Measurements from ENCODE around the gene IPO9.
"Not testable (repeated sequence)": the region's sequence is repeated elsewhere in the genome, so short reads cannot be mapped to it uniquely, and the experiment has no call there.

The IPO9 gene

DNA sequence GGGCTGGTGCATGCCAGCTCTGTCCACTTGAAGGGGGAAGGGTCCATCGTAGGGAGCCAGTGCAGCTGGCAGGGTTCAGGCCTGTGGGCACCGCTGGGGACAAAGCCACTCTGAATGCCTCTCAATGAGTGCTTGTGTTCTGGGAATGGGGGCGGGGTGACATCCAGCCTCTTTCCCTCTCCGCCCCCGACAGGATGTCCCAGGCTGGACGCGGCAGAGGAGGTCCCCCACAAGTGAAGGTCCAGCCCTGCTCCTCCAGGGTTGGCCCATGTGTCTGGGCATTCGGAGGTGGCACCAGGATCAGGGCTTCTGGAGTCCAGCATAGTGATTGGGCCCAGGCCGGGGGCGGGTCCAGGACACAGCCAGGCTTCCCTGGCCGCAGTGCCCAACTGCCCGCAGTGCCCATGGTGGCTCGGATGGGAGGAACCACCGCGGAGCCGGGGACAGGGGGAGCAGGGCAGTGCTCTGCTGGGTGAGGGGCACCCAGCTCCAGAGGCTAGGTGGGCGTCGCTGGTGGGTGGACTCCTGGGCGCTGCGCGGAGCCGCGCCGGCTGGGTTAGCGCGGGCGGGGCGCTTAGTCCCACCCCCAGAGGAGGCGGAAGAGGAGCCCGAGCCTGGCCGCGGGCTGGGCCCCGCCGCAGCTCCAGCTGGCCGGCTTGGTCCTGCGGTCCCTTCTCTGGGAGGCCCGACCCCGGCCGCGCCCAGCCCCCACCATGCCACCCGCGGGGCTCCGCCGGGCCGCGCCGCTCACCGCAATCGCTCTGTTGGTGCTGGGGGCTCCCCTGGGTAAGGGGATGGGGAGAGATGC is 59.5 kb downstream of the IPO9 start, which contains the start of gene SHISA4:
Gene SHISA4, plus strand, starts transcription at position 617 of the 808 bp plus-strand sequence. Its CDS starts 97 bp downstream, at position 714.
- DNase-seq (ENCODE audit: low read depth, low spot score): no peak

DNA sequence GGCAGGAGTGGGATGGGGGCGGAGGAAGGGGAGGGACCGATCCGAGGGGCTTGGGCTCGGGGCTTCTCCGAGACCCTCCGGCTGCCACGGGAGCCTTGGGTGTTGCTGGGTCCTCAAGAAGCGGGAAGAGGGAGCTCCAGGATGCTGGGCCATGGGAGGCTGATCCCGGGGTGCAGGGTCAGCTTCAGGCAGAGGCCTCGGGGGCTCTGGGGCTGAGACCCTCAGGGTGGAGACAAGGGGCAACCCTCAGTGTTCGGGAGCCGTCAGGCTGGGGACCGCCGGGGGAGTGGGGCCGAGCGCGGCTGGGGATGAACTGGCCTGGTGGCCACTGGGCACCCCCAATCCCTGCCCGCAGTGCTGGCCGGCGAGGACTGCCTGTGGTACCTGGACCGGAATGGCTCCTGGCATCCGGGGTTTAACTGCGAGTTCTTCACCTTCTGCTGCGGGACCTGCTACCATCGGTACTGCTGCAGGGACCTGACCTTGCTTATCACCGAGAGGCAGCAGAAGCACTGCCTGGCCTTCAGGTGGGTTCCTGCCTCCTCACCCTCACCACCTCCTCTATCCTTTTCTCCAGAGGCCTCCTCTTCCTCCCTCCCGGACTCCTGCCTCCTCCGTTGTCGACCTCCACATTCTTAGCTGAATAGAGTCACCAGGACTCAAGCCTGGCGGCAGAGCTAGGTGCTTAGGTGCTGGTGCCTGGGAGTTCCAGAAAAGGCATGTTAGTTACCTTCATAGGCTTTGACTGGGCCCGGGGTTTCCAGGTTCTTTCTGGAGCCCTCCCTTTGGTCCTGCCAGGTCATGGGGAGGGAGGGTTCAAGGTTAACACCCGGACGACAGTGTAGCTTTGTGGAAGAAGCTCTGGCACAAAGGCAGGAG is 60.4 kb downstream of the IPO9 start:
- DNase-seq (ENCODE audit: low read depth, low spot score): no peak

DNA sequence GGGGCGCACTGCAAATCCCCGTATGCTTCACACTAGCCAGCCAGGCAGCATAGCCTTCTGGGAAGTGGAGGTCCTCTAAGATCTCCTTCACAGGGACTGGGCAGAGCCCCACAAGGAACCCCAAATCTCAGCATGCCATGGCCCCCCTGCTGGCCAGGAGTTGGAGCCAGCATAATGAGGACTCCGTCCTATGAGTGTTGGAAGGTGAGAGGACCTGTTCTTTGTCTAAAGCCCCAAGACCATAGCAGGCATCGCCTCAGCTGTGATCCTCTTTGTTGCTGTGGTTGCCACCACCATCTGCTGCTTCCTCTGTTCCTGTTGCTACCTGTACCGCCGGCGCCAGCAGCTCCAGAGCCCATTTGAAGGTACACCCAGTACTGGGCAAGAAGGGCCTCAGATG is 61.3 kb downstream of the IPO9 start:
- DNase-seq (ENCODE audit: low read depth, low spot score): no peak

DNA sequence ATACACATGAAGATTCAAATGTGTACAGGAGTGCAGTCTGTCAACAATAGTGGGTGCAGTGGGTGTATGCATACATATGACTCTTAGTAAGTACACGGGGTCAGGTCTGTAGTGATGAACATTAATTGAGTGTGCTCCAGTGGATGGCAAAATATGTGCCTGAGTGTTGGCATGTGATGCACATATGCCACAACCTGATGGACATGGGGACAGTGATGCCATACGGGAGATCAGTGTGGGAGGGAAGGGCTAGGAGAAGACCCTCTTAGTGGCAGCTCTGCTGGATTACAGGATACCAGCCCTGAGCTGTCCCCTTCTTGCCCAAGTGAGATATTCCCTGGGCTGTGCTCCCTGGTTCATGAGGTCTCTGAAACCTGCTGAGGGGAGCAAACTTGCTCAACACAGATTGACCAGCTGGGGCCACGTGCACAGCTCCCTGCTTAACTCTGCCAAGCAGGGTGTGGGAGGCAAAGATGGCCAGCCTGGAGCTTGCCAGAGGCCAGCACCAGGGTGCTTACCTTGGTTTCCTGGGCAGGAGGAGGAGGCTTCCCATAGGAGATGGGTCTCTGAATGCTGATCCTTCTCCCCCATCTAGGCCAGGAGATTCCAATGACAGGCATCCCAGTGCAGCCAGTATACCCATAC is 62.0 kb downstream of the IPO9 start:
- DNase-seq (ENCODE audit: low read depth, low spot score): no peak

DNA sequence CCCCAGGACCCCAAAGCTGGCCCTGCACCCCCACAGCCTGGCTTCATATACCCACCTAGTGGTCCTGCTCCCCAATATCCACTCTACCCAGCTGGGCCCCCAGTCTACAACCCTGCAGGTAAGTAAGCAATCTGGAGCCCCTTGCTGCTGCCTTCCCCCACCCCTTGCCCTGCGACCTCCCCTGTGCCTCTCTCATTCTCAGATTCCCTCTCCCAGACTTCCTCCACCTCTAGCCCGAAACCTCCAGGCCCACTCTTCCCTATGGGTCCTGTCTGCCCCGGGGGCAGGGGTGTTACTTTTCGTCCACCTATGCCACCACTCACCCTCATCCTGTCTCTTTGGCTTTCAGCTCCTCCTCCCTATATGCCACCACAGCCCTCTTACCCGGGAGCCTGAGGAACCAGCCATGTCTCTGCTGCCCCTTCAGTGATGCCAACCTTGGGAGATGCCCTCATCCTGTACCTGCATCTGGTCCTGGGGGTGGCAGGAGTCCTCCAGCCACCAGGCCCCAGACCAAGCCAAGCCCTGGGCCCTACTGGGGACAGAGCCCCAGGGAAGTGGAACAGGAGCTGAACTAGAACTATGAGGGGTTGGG is 62.6 kb downstream of the IPO9 start:
- no peak for DNase-seq (ENCODE audit: low read depth, low spot score)

DNA sequence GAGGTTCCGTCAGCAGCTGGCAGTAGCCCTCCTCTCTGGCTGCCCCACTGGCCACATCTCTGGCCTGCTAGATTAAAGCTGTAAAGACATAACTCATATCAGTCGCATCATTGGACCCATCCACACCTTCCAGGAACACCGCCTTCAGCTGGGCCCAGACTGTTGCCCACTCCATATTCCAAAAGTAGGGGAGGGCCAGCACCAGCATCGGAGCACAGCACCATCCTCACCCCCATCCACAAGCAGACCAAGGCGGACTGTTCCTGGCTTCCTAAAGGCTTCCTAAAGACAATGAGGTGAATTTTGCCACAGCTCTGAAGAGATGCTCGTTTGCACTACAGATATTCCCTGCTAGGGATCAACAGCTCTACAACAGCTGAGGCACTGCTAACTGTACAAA is 63.3 kb downstream of the IPO9 start:
- DNase-seq (ENCODE audit: low read depth, low spot score): no peak

DNA sequence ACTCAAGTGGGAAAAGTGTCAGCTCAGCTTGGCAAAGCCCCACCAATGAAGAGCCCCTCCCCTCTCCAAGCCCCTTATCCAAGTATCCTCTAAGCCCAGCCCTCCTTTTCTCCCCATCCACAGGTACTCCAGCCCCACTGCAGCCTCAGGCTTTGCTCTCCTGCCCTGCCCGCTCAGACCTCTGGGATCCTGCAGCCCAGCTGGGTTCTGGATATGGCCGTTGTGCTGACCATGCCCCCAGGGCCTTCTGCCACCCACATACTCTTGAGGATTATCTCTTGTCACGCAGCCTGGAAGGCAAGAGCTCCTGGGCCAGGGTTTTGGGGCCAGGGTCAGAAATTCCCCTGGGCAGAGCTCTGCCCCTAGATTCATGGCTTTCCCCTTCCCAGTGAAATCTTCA is 64.5 kb downstream of the IPO9 start:
- peak; percentile 54 for DNase-seq (ENCODE audit: low read depth, low spot score)

DNA sequence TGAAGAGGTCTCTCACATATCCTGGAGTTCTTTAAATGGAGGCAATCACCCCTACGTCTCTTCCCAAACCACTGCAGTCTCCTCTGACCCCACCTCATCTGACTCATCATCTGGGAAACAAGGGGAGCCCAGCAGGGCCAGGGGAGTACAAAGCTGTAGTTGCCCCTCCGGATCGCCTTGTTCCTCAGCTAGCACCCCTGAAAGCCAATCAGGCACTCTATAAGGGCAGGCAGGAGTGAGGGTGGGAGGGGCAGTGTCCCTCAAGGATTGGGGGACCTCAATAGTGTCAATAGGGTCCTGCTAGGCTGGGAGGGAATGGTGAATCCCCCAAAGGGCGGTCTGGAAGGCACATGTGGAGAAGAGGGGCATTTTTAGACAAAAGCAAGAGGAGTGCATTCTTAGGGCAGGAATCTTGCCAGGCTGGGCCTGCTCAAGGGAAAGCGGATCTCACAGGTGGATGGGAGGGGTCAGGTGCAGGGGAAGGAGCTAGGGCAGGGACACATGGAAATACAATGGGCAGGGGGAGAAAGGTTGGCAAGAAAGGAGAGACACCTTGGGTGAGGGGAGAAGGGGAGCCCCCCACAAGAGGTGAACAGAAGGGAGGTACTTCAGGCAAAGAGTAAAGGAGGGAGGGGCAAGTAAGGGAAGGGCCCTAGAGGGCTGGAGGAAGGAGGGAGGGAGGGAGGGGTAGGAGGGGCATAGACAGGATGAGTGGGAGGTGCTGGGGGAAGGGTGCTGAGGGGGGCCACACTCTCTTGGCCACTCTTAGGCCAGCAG is 65.6 kb downstream of the IPO9 start:
- no peak for DNase-seq (ENCODE audit: low read depth, low spot score)

DNA sequence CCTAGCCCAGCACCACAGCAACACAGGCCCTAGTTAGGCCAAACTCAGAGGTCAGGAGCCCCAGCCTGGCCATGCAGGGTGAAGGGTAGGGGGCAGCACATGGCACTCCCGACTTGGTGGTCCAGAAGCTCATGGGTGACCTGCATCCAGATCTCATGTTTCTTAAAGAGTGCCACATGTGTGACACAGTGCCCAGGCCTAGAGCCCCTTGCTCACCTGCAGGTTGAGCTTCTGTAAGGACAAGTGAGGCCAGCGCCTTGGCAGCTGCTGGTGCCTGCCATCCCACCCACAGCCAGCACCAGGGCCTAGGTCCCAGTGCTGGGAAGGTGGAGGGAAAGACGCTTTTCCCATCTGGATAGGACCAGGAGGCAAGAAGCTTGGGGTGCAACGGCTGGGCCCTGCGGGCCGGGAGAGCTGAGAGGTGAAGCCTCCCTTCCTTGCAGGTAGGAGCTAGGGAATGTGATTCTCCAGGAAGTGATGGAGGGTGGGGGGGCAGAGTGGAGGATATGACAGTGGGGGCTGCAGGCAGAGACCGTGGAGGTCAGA is 66.2 kb downstream of the IPO9 start:
- DNase-seq (ENCODE audit: low read depth, low spot score): no peak

DNA sequence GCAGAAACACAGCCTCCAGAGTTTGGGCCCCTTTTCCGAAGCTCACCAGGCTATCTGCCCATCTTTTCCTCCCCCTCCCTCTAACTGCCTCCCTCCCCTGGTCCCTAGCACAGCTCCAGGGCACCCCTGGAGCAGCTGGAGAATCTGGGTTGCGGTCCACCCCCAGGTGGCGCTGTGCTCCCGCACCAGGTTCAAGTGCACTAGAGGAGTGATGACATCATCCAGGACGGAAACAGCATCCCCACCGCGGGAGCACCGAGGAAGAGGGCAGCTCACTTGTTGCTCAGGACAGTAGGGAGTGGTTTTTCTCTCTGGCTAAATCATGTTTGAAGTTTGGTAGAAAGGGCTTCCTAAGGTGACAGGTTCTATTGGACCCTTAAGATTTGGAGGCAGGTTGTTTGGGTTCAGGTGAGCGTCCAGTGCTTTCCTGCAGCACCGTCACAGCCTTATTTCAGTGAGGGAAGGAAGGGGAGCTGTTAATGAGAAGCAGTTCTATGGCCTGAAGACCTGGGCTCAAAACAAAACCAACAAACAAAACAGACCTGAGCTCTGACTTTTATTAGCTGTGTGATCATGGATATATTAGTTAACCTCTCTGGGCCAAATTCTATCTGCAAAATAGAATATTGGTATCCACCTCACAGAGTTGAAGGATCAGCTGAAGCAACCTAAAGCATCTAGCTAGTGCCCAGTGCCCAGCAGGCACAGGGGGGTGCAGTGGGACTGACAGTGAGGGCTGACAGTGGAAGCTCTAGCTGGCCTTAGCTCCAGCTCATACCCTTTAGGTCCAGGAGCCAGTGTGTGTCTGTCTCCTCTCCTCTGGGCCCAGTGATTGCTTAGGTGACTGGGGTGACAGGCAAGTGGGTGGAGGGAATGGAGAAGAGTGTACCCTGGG is 67.2 kb downstream of the IPO9 start:
- DNase-seq (ENCODE audit: low read depth, low spot score): peak; percentile 92

DNA sequence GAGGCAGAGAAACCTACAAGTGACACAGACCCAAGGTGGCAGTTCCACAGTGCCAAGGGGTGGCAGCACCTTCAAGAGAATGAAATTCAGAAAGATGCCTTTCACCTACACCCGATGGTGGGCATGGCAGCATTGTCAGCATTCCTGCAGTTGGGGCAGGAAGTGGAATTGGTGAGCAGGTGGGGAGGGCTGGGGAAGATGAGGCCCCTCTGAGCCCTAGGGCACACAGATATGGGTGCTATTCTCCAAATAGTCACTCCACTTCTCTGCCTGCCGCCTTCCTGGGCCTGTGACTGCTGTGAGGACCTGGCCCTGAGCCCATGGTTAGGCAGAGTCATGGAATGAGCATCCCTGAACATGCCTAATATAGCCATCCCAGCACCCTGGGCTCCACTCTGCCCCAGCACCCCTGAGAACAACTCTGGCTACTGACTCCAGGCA is 68.0 kb downstream of the IPO9 start:
- DNase-seq (ENCODE audit: low read depth, low spot score): no peak

DNA sequence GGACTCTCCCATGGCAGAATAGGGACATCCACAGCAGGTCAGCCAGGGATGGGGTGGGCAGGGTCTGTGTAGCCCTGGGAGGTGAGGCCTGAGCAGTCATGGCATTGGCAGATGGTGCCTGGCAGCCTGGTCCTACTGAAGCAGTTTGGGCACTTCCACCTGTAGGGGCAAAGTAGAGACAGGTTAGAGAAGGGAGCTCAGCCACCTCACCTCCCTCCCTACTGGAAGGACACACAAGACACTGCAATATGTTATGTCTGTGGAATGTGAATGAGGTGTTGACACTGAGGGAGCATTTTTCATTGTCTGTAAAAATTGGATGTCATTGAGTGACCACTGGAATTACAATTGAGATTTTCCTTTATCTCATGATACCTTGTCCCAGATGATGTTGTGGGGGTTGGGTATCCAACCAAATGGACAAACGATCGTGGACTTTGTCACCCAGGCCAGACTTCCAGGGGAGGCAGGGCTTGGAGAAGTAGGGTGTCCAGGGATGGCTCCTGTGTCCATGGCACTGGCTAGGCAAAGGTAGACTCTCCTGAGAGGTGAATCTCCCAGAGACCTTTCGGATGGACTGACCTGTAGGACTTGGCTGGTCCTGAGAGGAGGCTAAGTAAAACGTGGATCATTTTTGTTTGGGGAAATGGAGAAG is 69.4 kb downstream of the IPO9 start:
- no peak for DNase-seq (ENCODE audit: low read depth, low spot score)

DNA sequence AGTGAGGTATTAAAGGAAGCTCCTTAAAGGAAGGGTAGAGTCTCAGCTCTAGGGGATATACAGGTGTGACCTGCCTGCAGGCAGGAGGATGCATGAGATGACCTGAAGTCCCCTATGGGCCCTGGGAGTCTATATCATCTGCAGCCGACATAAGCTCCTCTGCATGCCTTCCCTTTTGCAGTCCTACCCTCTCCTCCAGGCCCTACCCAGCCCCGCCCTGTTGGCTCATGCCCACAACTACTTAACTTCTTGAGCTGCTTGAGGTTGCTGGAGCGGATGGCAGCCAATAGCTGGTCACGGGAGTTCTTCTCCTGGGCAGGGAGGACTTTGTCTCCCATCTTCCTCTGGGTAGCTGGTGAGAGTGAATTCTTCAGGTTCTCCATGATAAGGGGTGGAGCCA is 70.0 kb downstream of the IPO9 start:
- DNase-seq (ENCODE audit: low read depth, low spot score): no peak

DNA sequence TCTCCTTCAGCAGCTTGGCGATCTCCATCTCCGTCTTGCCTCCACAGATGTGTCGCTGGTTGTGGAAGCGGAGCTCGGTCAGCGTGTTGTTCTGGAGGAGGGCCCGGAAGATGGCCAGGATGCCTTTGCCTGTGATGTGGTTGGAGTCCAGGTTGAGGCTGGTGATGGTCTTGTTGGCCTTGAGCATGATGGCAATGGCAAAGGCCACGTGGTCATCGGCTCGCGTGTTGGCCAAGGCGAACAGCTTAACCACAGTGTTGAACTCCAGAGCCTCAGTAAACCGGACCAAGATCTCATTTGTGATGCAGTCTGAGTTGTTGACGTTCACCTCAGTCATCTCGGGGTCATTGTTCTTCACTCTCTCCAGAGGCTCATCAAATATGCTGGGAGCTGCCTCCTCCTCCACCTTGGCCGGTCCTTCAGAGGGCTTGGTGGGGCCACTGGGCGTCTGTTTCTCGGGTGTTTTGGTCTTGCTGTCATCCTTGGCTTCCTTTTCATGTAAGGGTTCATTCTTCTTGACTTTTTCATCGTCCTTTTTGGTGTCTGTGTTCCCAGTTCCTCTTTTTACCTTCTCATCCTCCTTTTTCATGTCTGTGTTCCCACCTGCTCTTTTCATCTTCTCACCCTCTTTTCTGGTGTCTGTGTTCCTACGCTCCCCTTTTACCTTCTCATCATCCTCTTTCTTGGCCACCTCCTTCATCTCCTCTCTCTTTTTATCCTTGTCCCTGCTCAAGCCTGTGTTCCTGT is 70.9 kb downstream of the IPO9 start:
- DNase-seq (ENCODE audit: low read depth, low spot score): no peak

DNA sequence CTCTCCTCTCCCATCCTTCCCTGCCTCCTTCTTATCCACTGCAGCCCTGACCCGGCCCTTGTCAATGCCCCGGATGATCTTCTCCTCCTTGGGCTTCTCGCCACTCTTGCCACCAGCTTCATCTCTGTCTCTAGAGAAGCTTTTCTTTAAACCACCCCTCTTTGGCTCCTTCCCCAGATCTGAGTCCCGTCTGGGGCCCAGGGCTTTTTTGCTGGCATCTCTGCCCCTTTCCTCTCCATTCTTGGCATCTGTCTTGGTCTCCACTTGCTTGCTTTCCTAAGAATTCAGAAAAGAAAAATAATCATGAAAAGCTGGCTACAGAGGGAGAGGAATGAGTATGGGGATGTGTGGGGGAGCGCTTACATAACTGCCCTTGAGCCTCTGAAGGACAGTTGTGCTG is 71.5 kb downstream of the IPO9 start:
- no peak for DNase-seq (ENCODE audit: low read depth, low spot score)

DNA sequence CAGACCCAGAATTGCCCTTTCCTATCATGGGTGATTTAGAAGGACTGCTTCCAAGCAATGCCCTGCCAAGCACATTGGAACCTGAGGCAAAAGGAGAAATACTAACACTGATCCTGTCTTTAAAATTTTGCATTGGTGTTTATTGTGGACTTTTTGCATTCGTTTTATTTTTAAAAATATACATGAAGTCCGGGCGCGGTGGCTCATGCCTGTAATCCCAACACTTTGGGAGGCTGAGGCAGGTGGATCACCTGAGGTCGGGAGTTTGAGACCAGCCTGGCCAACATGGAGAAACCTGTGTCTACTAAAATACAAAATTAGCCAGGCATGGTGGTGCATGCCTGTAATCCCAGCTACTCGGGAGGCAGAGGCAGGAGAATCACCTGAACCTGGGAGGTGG is 72.1 kb downstream of the IPO9 start:
- DNase-seq (ENCODE audit: low read depth, low spot score): not testable (repeated sequence)

DNA sequence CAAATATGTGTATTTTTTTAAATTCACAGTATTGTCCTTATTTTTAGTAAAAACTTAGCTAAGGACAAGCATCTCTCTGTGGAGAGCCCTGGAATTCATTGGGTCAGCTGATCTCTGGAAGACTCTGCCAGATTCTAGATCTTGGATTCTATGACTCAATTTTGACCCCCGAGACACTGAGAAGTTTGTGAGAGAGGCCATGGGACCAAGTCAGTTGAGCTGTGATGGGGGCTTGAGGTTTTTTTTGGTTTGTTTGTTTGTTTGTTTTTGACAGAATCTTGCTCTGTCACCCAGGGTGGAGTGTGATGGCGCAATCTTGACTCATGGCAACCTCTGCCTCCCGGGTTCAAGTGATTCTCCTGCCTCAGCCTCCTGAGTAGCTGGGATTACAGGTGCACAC is 73.2 kb downstream of the IPO9 start:
- no peak for DNase-seq (ENCODE audit: low read depth, low spot score)

DNA sequence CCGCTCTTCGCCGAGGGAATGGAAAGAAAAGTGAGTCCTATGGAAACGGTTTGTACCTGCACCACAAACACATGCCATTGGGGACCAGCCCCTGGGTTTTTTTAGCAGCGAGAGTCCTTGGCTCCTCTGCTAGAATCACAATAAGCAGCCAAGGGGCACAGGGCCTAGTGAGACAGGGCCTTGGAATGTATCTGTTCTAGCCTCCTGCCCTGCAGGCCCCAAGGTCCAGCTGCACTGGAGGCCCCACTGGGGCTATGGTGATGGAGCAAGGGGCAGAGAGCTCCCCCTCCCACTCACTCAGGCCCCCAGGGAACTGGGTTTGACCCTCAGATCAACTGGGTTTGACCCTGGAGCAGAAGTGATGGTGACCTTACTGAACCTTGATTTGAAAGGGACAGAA is 74.2 kb downstream of the IPO9 start:
- peak; percentile 87 for DNase-seq (ENCODE audit: low read depth, low spot score)

Measured in ELF-1 (cell line).